Measurements from ENCODE around the gene PSTPIP2.

DNA sequence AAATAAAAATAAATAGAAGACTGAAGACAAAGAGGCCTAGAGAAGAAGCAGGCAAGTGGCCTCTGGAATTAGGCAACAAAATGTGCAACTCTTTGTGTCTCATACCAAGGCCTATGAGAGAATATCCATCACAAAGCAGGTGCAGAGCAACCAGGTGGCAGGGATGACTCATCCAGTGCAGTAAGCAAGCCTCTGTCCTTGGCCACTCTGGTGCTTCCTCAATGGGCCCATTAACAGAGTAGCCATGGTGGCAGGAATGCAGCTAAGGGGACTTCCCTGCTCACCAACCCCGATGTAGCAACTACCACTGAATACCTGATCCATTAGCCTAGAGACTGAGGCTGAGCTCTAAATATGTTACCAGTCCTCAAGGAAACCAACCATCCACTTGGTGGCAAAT lies 94.0 kb downstream of the PSTPIP2 start:
- TF ChIP-seq TAF1 (IDR thresholded peaks at IDR 0.05; ENCODE audit: borderline replicate concordance, insufficient read depth, low read length) (no peak), SIN3A (IDR thresholded peaks at IDR 0.05; ENCODE audit: borderline replicate concordance, insufficient read depth, low read length) (no peak), REST (IDR thresholded peaks at IDR 0.05; ENCODE audit: insufficient read depth in 1 of 2, low read depth in 2 of 2, low read length in 2 of 2) (no peak), FOXP2 (optimal IDR thresholded peaks at IDR 0.05; ENCODE audit: borderline replicate concordance, extremely low read depth, extremely low read length, insufficient read depth) (no peak)
